ENCODE measurements around the gene MYT1. TPM values are rescaled to one million over a fixed set of nuclear protein-coding genes. Genes with fewer than 3 reads are reported as not detected.

The MYT1 gene
- total and polyA plus RNA-seq, 2 of the 8 experiments (the other 6 are each of a cell fraction or from before 2014, with no cell fraction given) = 0.63 to 2.0 TPM

- H3K4me3 ChIP-seq (ENCODE audit: extremely low read depth in 1 of 4, insufficient read depth in 2 of 4, low read depth in 3 of 4, low read length in 4 of 4) = 0 out of 8 replicates have a peak overlapping the region, but pooled peaks of 1 of the 4 experiments have one; percentile 7
- TF ChIP-seq YY1 (IDR thresholded peaks at IDR 0.05; ENCODE audit: low read depth, low read length) (no peak), TBP (IDR thresholded peaks at IDR 0.05; ENCODE audit: low read depth, low read length) (no peak)
These were observed 25.3 kb downstream of the MYT1 start for GRCh38 chr20:64189530-64189966.

More at GRCh38 chr20:64189530-64189966, 25.3 kb downstream of the MYT1 start:
- H3K56ac ChIP-seq (replicated peaks; ENCODE audit: insufficient read length, low read depth, low read length) = no peak overlapping the region
- no peaks in the 10 kb centered on the region for H3K79me1 ChIP-seq (ENCODE audit: low read depth, low read length)
- H3K4ac ChIP-seq (replicated peaks; ENCODE audit: insufficient read length, low read depth, low read length) = no peak overlapping the region
- no peak overlapping the region for H2BK15ac ChIP-seq (ENCODE audit: low read length)
- H3K18ac ChIP-seq (ENCODE audit: extremely low read depth, low read length) = no peak overlapping the region
- H3K9ac ChIP-seq (replicated peaks in 1 of 4; ENCODE audit: extremely low read depth in 1 of 4, low read depth in 3 of 4, low read length in 3 of 4) = no peak overlapping the region
- FAIRE-seq (no peak), DNase-seq (ENCODE audit: low read depth in 1 of 2, low spot score in 2 of 2) (no peak)
- no peaks in the 10 kb centered on the region for H3K23me2 ChIP-seq (ENCODE audit: low read depth, low read length)
- no peaks in the 10 kb centered on the region for H3K79me2 ChIP-seq (ENCODE audit: control insufficient read depth in 1 of 2, insufficient read depth in 2 of 2, low read length in 2 of 2)
- no peak overlapping the region for H3K14ac ChIP-seq (ENCODE audit: insufficient read length)
- no peak overlapping the region for H2BK20ac ChIP-seq (ENCODE audit: low read length)
- 0 out of 2 replicates have a peak overlapping the region, but pooled peaks have one; percentile 88 for H2BK5ac ChIP-seq (ENCODE audit: low read depth, low read length)
- H4K91ac ChIP-seq (replicated peaks; ENCODE audit: insufficient read length, low read length) = peak overlapping the region; percentile 46
- 0 out of 2 replicates have a peak overlapping the region, but pooled peaks have one; percentile 19 for H3K27ac ChIP-seq (ENCODE audit: low read depth, low read length)
- no peaks in the 10 kb centered on the region for H4K20me1 ChIP-seq (replicated peaks in 1 of 2; ENCODE audit: control insufficient read depth in 1 of 2, insufficient read depth in 2 of 2, low read length in 2 of 2)
- H3K9me3 ChIP-seq (ENCODE audit: insufficient read depth in 2 of 2, low read depth in 1 of 2, low read length in 1 of 2) = peaks cover 0 to 11% of the 10 kb centered on the region in 2 experiments; a peak in 2 of 4 replicates
- H3K27me3 ChIP-seq (replicated peaks in 1 of 4; ENCODE audit: control insufficient read depth in 3 of 4, extremely low read depth in 1 of 4, insufficient read depth in 3 of 4, low read length in 3 of 4) = no peaks in the 10 kb centered on the region; a peak in 1 of 7 replicates
- ChIA-PET POLR2A (ENCODE audit: partially characterized antibody) (no interaction called here), CTCF (ENCODE audit: partially characterized antibody) (interaction anchor here (0.9 to 2.5 kb wide), 7 partner anchors 11 to 237 kb away, joined by 3 to 8 read pairs (median 3); no protein-coding TSS in a partner anchor)
- H3K4me2 ChIP-seq (ENCODE audit: insufficient read depth in 1 of 2, low read depth in 2 of 2, low read length in 2 of 2) = peak overlapping the region; percentile 47 to 50; a peak in 2 of 4 replicates
- no peak overlapping the region for H3K23ac ChIP-seq (ENCODE audit: insufficient read length)
- 53% methylated on average over 5 of the region's 5 CpGs; no CpG with 5 or more reads in 1 of the 2 experiments for WGBS, 2 experiments (ENCODE audit: extremely low coverage in 1 of 2, insufficient coverage in 1 of 2, insufficient read length in 1 of 2, insufficient replicate concordance in 2 of 2, low coverage in 1 of 2, low lambda C conversion rate in 2 of 2, missing lambda C conversion rate in 1 of 2)
- H3K4me1 ChIP-seq (replicated peaks in 1 of 4; ENCODE audit: control insufficient read depth in 3 of 4, insufficient read depth in 4 of 4, low read length in 3 of 4) = peaks cover 9 to 31% (median 17%) of the 10 kb centered on the region in 4 experiments
- H4K8ac ChIP-seq (ENCODE audit: extremely low read depth, insufficient read depth, low read length) = no peak overlapping the region
- H4K5ac ChIP-seq (ENCODE audit: insufficient read length, low read depth, low read length) = no peak overlapping the region
- 0 out of 8 replicates have a peak, but pooled peaks cover 0 to 2% (median 0%) of the 10 kb centered on the region in 4 experiments for H3K36me3 ChIP-seq (ENCODE audit: control insufficient read depth in 2 of 4, insufficient read depth in 4 of 4, low read length in 3 of 4)
- H2BK12ac ChIP-seq (ENCODE audit: low read depth, low read length) = peak overlapping the region; percentile 68; the same call in 1 of the 2 replicates
- no peak overlapping the region for H2AFZ ChIP-seq (ENCODE audit: low read length)
- H2AK5ac ChIP-seq (ENCODE audit: low read depth, low read length) = no peak overlapping the region
- no peak overlapping the region for H2BK120ac ChIP-seq (replicated peaks; ENCODE audit: low read depth, low read length)

Data from H1 (cell line).